GM10248 (cell line): ENCODE measurements around the gene RNF2.

Source experiments
- CTCF ChIA-PET: fragments of 300-600 bp; sonication (Branson Sonifier 250); formaldehyde crosslinking; extraction: SDS; loops from one replicate; lab custom pipeline; 2021; ENCODE audit warnings: antibody characterized with exemption; lab: Yijun Ruan, JAX
- POLR2A ChIA-PET: fragments of 350-650 bp; sonication (Branson Sonifier 250); formaldehyde crosslinking; extraction: SDS; loops from one replicate; lab custom pipeline; 2020; ENCODE audit warnings: antibody characterized with exemption; lab: Yijun Ruan, JAX
- DNase-seq: peaks from one replicate; pipeline ENCODE4 v3.0.0; 2012; ENCODE audit errors: extremely low spot score
- TF ChIP-seq, protein P1 (sequence below): IDR thresholded peaks from 2 replicates; pipeline ENCODE4 v1.5.1; 2012; ENCODE audit warnings: mild to moderate bottlenecking, low read depth; ENCODE audit errors: extremely low read depth, missing control alignments, control extremely low read depth

RNF2 gene

GRCh38 chr1:185068341-185068740 lies 23.0 kb downstream of the RNF2 start:
- TF ChIP-seq, protein P1, sequence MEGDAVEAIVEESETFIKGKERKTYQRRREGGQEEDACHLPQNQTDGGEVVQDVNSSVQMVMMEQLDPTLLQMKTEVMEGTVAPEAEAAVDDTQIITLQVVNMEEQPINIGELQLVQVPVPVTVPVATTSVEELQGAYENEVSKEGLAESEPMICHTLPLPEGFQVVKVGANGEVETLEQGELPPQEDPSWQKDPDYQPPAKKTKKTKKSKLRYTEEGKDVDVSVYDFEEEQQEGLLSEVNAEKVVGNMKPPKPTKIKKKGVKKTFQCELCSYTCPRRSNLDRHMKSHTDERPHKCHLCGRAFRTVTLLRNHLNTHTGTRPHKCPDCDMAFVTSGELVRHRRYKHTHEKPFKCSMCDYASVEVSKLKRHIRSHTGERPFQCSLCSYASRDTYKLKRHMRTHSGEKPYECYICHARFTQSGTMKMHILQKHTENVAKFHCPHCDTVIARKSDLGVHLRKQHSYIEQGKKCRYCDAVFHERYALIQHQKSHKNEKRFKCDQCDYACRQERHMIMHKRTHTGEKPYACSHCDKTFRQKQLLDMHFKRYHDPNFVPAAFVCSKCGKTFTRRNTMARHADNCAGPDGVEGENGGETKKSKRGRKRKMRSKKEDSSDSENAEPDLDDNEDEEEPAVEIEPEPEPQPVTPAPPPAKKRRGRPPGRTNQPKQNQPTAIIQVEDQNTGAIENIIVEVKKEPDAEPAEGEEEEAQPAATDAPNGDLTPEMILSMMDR, result no peak
- POLR2A ChIA-PET, result no interaction called here
- DNase-seq, result no peak
- CTCF ChIA-PET, result interaction anchor here (2.3 kb wide), 1 partner anchor 11 kb away, joined by 4 read pairs; no protein-coding TSS in a partner anchor

DNA sequence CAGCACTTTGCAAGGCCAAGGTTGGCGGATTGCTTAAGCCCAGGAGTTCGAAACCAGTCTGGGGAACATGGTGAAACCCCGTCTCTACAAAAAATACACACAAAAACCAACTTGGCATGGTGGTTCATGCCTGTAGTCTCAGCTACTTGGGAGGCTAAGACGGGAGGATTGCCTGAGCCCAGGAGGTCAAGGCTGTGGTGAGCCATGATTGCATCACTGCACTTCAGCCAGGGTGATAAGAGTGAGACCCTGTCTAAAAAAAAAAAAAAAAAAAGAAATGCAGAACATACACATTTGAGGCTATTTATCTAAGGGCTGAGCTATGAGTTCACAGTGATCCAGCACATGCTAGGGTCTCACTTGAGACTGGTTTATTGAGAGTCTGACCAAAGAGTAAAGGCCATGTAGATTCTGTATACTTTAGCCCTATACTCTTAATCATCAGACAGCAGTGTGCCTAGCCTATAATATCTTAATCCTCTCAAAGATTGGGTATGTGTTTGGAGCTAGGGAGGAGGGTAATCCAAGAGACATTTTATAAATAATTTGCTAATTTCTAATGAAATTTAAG lies 23.9 kb downstream of the RNF2 start:
- CTCF ChIA-PET, result interaction anchor here (0.8 to 2.3 kb wide), 4 partner anchors 10 to 101 kb away, joined by 3 to 4 read pairs (median 3); no protein-coding TSS in a partner anchor
- TF ChIP-seq, protein P1, result no peak
- no peak for DNase-seq
- POLR2A ChIA-PET, result no interaction called here

GRCh38 chr1:185070051-185070450 lies 24.7 kb downstream of the RNF2 start:
- POLR2A ChIA-PET, result no interaction called here
- CTCF ChIA-PET, result interaction anchor here (1.3 to 2.3 kb wide), 3 partner anchors 10 to 100 kb away, joined by 3 to 4 read pairs (median 3); no protein-coding TSS in a partner anchor
- DNase-seq, result no peak
- TF ChIP-seq, protein P1, result no peak

- POLR2A ChIA-PET, result no interaction called here
- CTCF ChIA-PET, result interaction anchor here (0.9 kb wide), 1 partner anchor 17 kb away, joined by 3 read pairs; no protein-coding TSS in a partner anchor
- DNase-seq, result no peak
- TF ChIP-seq, protein P1, result no peak
Observed at GRCh38 chr1:185073725-185074124, 28.4 kb downstream of the RNF2 start.

GRCh38 chr1:185074307-185074706 lies 28.9 kb downstream of the RNF2 start:
- CTCF ChIA-PET, result no interaction called here
- TF ChIP-seq, protein P1, result no peak
- DNase-seq, result no peak
- POLR2A ChIA-PET, result no interaction called here

- POLR2A ChIA-PET, result no interaction called here
- DNase-seq, result no peak
- TF ChIP-seq, protein P1, result no peak
- CTCF ChIA-PET, result no interaction called here
Observed at GRCh38 chr1:185075476-185075875, 30.1 kb downstream of the RNF2 start.
